OCI-LY7 (cell line): Measurements from ENCODE around the gene NTNG2.

Experiments used
- CTCF ChIP-seq: fragments of 200-600 bp; sonication (generic); conservative IDR thresholded peaks from 2 replicates; pipeline ENCODE4 v1.5.1; 2014; ENCODE audit warnings: mild to moderate bottlenecking, antibody characterized with exemption, low read length, moderate library complexity, mixed read lengths
- EZH2phosphoT487 ChIP-seq: fragments of 200-600 bp; sonication (generic); IDR thresholded peaks from 2 replicates; pipeline ENCODE4 v1.6.1; 2018; ENCODE audit warnings: low read depth, borderline replicate concordance, mild to moderate bottlenecking, mixed run types, antibody characterized with exemption, low read length, moderate library complexity, mixed read lengths

DNA sequence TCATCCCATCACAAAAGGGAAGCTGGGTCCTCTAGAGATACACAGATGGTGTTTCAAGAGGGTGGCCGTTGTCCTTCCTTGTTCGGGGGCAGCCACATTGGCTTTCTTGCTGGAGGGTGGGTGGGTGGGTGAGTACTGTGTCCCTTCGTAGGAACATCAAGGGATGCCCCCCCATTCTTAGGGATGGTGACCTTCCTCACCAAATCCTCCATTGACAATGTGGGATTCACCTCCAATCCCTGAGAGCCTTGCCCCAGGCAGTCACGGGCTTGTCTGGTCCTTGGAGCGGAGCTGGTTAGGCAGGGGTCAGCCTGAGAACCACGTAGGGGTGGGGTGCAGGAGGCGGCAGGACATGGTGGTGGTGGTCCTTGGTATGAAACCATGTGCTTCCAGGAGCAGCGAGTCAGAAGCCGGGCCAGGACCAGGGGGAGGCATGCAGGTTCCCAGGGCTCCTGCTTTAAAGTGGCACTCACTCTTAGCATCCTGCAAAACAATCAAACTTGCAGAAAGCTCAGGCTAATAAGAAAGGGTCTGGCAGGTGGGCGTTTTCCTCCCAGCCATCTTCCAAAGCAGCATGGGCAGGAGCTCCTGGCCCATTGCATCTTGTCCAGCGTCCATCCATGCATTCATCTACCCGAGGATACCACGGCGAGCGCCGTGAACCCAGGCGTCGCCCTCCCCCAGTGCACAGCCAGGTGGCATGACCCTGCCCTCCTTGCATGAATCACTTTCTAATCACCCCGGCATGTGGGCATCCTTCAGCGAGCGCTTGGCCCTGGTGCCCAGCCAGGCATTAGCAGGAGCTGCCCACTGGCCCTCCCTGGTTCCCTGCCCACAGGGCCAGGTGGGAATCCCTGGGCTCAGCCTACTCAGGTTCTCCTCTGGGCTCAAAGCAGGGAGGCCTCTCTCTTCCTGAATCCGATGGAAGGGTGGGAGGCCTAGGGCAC, 76.4 kb downstream of the NTNG2 start:
- no peak for TF ChIP-seq CTCF
- TF ChIP-seq EZH2phosphoT487: no peak
